Brain microvascular endothelial cell (primary cell): Measurements from ENCODE around the gene ZFYVE28.

ENCODE experiments used
- DNase-seq: peaks from one replicate; pipeline ENCODE4 v3.0.0-alpha.2; 2020
- H3K27ac ChIP-seq: fragments of 250-450 bp; sonication (Bioruptor Pico); 2 replicates; pipeline ENCODE4 v1.5.1; 2020; ENCODE audit warnings: mild to moderate bottlenecking, moderate library complexity
- H3K27me3 ChIP-seq: fragments of 250-450 bp; sonication (Bioruptor Pico); replicated peaks from 2 replicates; pipeline ENCODE4 v1.5.1; 2020; ENCODE audit warnings: mild to moderate bottlenecking
- H3K36me3 ChIP-seq: fragments of 250-450 bp; sonication (Bioruptor Pico); replicated peaks from 2 replicates; pipeline ENCODE4 v1.5.1; 2020; ENCODE audit warnings: mild to moderate bottlenecking
- H3K4me3 ChIP-seq: 2 replicates; pipeline ENCODE4 v1.5.1; 2011; ENCODE audit warnings: low read depth, mild to moderate bottlenecking, control low read depth, low read length, moderate library complexity
- in situ Hi-C: cut with HindIII; loops from 2 replicates; pipeline ENCODE4 v1.10.0; 2017; ENCODE audit warnings: low sequenced_read_pairs, low pct_ligation_motif_present
- TF ChIP-seq, protein P1 (sequence below): IDR thresholded peaks from 2 replicates; pipeline ENCODE4 v1.5.1; 2011; ENCODE audit warnings: low read depth, mild to moderate bottlenecking, moderate library complexity, low read length, control low read depth, inconsistent platforms; ENCODE audit errors: missing control alignments

ZFYVE28 gene

GRCh38 chr4:2436761-2437474 lies 18.5 kb upstream of the ZFYVE28 start:
- no peak overlapping the region for H3K4me3 ChIP-seq
- peaks cover 3% of the 10 kb centered on the region for H3K27me3 ChIP-seq
- no peak overlapping the region for H3K27ac ChIP-seq
- no peak for DNase-seq
- no peaks in the 10 kb centered on the region for H3K36me3 ChIP-seq
- in situ Hi-C loops: no loop called here
- TF ChIP-seq, protein P1, sequence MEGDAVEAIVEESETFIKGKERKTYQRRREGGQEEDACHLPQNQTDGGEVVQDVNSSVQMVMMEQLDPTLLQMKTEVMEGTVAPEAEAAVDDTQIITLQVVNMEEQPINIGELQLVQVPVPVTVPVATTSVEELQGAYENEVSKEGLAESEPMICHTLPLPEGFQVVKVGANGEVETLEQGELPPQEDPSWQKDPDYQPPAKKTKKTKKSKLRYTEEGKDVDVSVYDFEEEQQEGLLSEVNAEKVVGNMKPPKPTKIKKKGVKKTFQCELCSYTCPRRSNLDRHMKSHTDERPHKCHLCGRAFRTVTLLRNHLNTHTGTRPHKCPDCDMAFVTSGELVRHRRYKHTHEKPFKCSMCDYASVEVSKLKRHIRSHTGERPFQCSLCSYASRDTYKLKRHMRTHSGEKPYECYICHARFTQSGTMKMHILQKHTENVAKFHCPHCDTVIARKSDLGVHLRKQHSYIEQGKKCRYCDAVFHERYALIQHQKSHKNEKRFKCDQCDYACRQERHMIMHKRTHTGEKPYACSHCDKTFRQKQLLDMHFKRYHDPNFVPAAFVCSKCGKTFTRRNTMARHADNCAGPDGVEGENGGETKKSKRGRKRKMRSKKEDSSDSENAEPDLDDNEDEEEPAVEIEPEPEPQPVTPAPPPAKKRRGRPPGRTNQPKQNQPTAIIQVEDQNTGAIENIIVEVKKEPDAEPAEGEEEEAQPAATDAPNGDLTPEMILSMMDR: no peak

- DNase-seq: no peak
- no peaks in the 10 kb centered on the region for H3K36me3 ChIP-seq
- TF ChIP-seq, protein P1: peak; percentile 60
- H3K27ac ChIP-seq: no peak overlapping the region
- in situ Hi-C loops: no loop called here
- peaks cover 3% of the 10 kb centered on the region for H3K27me3 ChIP-seq
- no peak overlapping the region for H3K4me3 ChIP-seq
Measured at GRCh38 chr4:2436301-2436700, 17.9 kb upstream of the ZFYVE28 start.

DNA sequence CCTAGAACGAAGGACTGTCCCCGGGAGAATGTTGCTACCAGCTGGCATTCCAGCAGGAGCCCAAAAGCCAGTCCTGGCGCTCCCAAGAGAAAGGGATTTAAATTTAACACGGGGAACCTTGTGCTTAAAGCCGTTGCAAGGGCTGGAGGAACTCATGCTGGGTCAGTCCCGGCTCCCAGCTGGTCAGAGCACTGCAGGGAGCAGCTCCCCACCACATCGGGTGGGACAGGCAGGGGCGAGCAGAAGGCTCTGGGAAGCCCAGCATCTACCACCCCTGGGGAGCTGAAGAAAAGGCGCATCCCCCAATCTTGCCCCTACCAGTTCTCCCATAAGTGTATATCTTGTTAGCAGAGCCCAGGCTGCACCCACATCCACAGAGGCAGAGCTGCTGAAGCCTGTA lies 16.0 kb upstream of the ZFYVE28 start:
- no peak overlapping the region for H3K4me3 ChIP-seq
- in situ Hi-C loops: no loop called here
- H3K27ac ChIP-seq: no peak overlapping the region
- TF ChIP-seq, protein P1: no peak
- DNase-seq: no peak
- H3K27me3 ChIP-seq: peaks cover 3% of the 10 kb centered on the region
- no peaks in the 10 kb centered on the region for H3K36me3 ChIP-seq

DNA sequence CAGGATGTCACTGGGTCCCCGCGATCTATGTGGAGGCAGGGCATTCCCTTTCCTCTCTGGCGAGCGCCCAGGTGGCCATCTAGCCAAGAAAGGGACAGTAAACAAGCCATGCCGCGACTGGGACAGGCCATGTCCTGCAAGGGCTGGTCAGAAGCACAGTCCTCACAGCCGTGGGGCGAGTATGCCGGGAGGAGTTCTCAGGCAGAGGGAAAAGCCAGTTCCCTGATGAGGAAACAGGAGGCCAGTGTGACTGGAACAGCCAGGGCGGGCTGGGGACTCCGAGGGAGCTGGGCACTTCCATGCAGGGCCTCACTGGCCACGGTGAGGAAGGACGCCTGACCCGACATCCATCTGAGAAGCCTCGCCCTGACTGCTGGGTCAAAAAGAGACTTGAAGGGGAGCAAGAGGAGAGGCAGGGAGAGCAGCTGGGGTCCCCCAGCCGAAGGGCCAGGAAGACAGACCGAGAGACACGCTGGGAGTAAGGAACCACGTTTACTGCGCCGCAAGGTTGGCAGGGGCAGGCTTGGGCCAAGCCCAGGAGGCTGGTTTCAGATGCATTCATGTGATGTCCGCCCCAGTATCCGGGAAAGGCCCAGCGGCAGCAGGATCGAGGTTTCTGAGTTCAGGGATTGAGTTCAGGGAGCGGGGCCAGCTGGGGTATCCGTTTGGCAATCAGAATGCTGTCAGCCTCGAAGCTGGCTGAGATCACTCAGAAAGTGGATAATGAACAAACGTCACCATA lies 15.3 kb upstream of the ZFYVE28 start:
- TF ChIP-seq, protein P1: no peak
- in situ Hi-C loops: no loop called here
- Histone ChIP-seq H3K36me3 (no peaks in the 10 kb centered on the region), H3K4me3 (no peak overlapping the region), H3K27me3 (peaks cover 3% of the 10 kb centered on the region), H3K27ac (no peak overlapping the region)
- no peak for DNase-seq

DNA sequence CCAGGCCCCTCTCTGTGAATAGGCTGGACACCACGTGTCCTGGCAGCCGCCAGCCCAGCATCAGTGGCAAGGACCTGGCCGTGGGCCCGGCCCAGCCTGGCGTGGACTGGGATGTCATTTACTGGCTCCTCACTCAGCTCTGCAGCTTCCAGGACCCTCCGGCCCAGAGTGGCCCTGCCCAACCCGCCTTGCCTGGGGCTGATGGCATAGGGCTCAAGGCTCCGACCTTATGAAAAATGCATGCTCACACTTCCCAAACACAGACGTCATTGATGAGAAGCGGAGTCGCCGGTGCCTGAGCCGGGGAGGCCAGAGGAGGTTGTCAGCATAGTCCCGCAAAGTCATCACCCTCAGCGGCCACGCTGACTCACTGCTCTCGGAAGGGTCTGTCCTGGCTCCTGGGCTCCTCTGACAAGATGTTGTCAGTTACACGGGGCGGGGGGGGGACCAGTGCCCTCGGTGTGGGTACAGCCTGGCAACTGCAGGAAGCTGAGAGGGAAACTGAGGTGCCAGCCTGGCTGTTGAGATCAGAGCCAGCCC lies 14.6 kb upstream of the ZFYVE28 start:
- peaks cover 3% of the 10 kb centered on the region for H3K27me3 ChIP-seq
- in situ Hi-C loops: no loop called here
- TF ChIP-seq, protein P1: no peak
- H3K27ac ChIP-seq: no peak overlapping the region
- peak; percentile 72 for DNase-seq
- no peaks in the 10 kb centered on the region for H3K36me3 ChIP-seq
- H3K4me3 ChIP-seq: no peak overlapping the region
